Fibroblast of peridontal ligament (primary cell): Measurements from ENCODE around the gene PSG5.
"Not testable (repeated sequence)": the region's sequence is repeated elsewhere in the genome, so short reads cannot be mapped to it uniquely, and the experiment has no call there.

Experiments
- DNase-seq: peaks from one replicate; pipeline ENCODE4 v3.0.0-alpha.2; 2010; ENCODE audit errors: extremely low read depth

PSG5 gene

DNA sequence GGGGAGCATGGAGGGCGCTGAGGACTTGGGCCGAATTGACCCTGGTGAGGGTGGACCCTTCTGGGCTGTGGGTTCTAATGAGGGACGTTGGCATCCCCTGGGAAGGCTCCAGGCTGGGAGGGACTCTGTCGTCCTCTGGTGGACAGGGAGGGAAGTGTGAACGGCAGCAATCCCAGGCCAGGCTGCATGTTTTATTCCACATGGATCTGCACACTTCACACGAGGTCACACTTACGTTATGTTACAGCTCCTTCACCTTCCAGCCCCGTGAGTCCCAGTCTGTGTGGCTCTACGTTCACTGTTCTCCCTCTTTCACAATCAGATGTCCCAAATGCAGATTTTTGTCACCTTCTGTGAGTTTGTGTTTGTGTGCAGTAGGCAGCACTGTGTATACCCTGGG, 1.8 kb upstream of the PSG5 start:
- not testable (repeated sequence) for DNase-seq

DNA sequence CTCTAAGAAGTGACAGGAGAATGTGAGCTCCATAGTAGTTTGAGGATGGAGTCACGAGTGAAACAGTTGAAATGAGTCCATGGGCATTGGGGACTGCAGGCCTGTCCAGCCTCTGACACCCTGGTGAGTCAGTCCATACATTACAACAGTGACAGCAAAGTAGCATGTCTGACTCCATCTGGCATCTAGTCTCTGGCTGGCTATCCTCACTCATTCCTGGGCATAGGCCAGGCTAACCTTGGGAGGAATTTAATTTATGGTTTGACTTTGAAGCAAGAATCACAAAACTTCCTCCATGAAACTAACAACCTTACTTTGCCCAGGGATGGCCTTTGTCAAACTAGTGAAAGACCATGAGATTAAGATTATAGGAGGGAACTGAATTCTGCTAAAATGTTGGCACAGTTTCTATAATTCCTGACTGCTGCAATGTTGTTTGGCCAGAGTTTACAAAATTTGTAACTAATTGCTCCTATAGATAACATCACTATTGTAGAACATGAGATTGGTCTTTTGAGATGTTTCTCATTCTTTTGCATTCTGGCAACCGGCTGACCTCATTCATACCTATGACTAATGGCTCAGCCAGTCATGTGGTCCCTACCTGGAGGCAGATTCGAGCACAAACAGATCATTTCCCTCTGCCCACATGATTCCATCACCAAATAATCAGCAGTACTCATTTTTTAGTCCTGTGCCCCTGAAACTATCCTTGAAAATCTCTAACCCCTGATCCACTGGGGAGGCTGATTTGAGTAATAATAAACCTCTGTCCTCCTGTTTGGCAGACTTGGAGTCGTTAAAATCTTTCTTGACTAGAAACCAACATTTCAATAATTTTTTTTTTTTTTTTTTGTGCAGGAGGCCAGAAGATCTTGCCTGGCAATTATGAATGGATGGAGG, 4.2 kb downstream of the PSG5 start:
- DNase-seq = peak; percentile 72

- DNase-seq = not testable (repeated sequence)
These were observed 6.7 kb downstream of the PSG5 start for GRCh38 chr19:43179569-43180147.

DNA sequence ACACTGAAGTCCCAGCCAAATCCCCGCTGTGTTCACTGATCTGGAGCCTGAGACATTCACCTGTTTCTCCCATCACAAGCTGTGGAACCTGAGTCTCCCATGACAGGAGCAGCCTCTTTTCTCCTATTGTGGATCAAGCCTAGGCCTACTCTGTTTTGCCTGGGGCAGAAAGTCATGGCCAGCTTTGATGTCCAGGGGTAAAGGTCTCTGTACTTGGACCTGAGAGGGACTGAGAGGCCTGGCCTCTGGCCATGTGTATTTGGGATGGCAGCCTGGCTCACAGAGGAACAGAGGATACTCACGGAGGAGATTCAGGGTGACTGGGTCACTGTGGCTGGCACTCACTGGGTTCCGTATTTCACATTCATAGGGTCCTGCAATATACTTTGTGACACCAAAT, 7.8 kb downstream of the PSG5 start:
- DNase-seq = not testable (repeated sequence)

DNA sequence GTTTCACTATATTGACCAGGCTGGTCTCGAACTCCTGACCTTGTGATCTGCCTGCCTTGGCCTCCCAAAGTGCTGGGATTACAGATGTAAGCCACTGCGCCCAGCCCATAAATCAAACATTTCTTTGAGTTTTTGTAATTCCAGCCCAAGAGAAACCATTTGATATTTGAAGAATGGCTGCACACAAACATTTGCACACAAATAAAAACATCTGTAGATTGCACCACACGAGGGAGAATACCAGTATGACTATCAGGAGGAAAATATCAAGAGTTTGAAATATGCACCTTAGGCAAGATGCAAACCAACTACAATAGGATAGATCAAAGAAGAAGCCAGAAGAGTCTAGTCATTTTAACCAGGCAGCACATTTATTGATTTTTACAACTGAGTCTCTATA, 20.4 kb downstream of the PSG5 start:
- not testable (repeated sequence) for DNase-seq

GRCh38 chr19:43163135-43163534, 23.2 kb downstream of the PSG5 start:
- not testable (repeated sequence) for DNase-seq

GRCh38 chr19:43162261-43162660, 24.1 kb downstream of the PSG5 start:
- not testable (repeated sequence) for DNase-seq

DNA sequence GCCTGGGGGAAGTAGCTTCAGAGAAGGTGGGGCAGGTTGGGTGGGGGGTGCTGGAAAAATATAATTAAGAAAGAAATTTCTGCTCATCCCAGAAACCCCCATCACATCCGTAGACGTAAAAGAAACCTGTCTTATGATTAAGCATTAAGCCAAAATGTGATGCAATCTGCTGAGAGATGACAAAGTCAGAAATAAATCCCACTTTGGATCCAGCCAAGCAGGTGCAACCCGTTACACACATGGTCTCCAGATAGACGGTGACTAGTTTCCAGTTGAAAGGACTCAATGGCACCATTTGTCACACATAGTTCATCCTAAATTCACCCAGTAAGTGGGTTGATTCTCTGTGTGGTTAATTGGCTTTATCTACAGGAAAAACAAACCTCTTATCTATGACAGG, 34.1 kb downstream of the PSG5 start:
- no peak for DNase-seq

DNA sequence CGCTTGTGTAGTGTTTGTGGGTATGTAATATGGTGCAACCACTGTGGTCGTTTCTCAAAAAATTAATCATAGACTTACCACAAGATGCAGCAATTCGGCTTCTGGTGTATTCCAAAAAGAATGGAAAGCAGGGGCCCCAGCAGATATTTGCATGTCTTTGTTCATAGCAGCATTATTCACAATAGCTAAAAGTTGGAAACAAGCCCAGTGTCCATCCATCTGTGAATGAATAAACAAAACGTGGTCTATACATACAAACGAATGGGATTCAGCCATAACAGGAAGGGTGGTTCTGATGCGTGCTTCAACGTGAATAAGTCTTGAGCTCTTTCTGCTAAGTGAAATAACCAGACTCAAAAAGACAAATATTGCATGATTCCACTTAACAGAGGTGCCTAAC, 36.5 kb downstream of the PSG5 start:
- DNase-seq = not testable (repeated sequence)

DNA sequence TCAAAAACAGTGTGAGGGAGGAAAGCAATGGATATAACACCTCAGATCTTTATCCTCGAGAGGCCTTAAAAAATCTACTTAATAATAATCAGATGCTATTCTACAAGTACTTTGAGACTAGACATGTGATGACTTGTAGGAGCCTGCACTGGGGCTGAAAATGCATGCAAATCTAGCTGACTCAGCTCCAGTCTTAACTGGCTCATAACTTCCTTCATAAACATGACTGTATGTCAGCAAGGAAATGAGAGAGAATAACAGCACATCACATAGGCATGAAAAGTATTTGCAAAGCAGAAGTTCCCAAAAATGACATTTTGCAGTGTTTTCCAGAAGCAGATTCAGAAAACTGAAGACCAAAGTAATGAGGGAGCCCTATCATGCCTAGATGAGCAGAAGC, 38.1 kb downstream of the PSG5 start:
- DNase-seq = peak; percentile 72

DNA sequence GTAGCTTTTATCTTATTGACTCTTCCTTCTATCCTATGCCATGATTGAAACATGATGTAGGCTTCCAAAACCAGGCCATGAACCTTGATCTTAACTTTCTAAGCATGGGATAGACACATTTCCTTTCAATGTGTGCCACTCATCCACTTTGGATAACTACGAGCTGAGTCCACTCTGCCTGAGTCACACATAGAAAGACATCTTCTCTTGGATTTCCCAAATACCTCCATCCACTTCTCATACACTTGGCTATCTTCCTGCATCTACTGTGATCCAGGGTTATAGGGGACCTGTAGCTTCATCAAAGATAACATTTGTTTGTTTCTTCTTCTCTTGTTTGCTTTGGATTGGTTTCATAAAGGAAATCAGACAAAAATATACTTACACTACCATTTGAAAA, 44.6 kb downstream of the PSG5 start:
- peak; percentile 14 for DNase-seq

DNA sequence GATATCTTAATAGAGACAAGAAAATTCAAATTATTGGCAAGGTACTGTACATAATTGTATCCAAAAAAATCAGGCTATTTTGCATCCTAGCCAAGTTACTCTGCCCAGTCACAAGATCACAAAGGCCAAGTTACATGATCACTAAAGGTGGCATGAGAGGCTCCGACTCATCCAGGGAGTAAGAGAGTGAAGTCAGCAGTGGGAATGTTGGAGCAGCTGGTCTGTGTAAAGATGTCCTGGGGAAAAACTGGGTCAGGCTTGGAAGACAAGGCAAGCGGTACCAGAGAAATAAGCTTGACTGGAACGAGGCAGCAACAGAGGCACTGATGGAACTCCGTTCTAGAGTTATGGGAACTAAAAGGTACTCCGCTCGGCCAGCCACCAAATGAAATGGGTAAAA, 53.6 kb downstream of the PSG5 start:
- no peak for DNase-seq

DNA sequence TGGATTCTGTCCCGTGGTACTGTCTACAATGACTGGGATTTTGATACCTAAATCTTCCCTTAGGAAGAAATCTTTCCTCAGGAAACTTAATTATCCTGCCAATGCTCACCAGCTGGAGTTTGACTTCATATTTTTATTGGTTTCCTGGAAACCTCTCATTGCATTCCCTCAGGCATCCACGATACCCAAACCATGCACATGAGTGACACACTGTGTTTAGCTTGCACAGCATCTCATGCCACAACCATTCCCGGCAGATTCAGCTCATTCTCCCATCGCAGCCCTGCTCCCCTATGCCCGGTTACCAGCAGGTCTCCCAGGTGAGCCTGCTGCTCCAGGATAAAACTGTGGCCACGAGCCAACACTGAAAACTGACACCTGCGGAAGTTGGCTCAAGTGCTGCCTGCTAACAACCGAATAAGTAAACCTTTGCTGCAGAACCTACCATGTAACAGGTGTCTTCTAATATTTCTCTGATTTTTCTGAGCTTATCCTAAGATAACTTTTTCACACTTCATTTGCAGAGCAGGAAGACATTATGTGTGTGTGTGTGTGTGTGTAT, 55.0 kb downstream of the PSG5 start:
- DNase-seq = not testable (repeated sequence)

- DNase-seq = not testable (repeated sequence)
These were observed 57.1 kb downstream of the PSG5 start for GRCh38 chr19:43129197-43129596.

DNA sequence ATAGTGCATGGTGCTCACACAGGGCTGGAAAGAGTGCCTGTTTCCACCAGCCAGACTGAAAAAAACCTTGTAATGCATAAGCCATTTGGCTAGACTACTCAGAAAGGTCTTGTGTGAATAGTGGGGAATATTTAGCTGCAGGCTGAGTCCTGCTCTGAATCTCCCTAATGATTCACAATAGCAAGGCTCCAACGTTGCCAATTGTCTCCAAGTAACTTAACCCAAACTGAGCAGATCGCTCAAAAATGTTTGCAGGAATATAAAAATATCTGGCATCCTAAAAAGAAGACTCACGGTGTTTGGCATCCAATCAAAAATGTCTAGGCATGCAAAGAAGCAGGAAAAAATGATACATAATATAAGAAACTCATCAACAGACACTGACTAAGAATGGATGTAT, 59.0 kb downstream of the PSG5 start:
- peak; percentile 90 for DNase-seq

DNA sequence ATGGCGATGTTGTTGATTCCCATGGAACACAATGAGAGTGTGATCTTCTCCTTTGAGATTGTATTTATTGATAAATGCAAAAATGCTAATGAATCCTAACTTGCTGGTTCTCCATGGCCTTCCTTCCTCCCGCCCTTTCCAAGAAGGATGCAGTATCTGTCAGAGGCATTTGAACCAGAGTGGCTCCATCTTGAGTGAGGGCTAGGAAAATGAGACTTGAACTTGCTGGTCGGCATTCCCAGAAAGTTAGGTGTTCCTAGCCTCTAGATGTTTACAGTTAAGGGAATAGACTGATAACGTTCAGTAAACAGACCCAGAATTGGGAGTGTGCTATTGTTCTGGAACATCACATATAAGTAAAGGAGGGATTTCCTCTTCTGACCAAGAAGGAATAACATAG, 59.6 kb downstream of the PSG5 start:
- no peak for DNase-seq

- DNase-seq = no peak
These were observed 62.0 kb downstream of the PSG5 start for GRCh38 chr19:43124360-43124759.

DNA sequence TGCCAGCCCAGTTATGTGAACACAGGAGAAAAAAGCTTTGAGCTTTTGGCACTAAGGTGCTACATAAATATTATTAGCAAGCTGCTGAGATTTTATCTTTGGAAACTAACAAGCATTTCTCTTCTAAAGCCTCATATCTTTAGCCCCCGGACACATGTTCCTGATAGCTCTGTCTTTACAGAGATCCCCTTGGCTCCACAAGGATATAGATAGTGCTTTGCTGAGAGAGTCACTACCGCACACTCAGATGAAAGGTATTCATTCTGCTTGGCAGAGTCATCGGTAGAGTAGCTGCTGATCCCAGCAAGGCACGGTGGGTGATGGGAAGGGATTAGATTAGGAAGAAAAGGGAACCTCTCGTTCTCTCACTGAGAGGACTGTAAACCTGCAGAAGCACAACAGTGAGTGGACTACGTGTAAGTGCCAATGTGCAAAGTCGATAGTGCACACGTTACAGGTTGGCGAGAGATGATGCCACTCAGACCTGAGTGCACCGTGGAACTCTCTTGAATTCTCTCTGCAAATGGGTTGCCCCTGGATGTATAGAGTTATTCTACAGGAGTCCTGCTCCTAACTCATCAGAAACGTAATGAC, 65.8 kb downstream of the PSG5 start:
- peak; percentile 57 for DNase-seq

DNA sequence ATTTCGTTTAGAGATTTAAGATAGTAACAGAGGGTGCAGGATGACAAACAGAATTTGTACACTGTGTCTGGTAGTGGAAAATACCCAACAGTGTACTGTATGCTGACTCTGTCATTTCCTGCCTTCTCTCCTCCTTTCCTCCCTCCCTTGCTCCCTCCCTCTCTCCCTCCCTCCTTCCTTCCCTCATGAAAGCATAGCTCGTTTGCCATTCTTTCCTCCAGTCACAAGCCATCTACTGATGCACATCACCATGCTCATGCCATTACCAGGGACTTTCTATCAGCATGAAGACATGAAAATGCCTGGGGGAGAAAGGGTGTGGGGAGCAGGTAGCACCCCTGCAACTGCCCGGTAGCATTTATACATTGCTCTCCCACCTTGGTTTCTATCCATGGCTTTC, 66.8 kb downstream of the PSG5 start:
- not testable (repeated sequence) for DNase-seq
